ENCODE measurements around the gene FAM210B. TPM values are rescaled to one million over a fixed set of nuclear protein-coding genes. Genes with fewer than 3 reads are reported as not detected.

Gene FAM210B
- total and polyA plus RNA-seq, 2 of the 13 experiments (the other 11 are each of a cell fraction or from before 2014, with no cell fraction given): 75.9 to 107 TPM

DNA sequence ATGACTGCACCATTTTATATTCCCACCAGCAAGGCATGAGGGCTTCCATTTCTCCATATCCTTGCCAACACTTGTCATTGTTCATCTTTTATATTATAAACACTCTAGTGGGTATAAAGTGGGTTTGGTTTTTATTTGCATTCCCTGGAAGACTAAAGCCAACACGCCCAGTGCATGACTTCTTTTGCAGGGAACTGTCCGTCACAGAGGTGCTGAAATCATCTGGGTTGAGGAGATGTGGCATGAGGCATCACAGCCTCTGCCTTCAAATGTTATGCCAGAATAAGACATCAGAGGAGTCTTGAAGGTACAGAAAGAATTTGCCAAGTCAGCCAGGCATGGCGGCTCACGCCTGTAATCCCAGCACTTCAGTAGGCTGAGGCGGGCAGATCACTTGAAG is 29.9 kb upstream of the FAM210B start (continued):
- TF ChIP-seq, protein P1, sequence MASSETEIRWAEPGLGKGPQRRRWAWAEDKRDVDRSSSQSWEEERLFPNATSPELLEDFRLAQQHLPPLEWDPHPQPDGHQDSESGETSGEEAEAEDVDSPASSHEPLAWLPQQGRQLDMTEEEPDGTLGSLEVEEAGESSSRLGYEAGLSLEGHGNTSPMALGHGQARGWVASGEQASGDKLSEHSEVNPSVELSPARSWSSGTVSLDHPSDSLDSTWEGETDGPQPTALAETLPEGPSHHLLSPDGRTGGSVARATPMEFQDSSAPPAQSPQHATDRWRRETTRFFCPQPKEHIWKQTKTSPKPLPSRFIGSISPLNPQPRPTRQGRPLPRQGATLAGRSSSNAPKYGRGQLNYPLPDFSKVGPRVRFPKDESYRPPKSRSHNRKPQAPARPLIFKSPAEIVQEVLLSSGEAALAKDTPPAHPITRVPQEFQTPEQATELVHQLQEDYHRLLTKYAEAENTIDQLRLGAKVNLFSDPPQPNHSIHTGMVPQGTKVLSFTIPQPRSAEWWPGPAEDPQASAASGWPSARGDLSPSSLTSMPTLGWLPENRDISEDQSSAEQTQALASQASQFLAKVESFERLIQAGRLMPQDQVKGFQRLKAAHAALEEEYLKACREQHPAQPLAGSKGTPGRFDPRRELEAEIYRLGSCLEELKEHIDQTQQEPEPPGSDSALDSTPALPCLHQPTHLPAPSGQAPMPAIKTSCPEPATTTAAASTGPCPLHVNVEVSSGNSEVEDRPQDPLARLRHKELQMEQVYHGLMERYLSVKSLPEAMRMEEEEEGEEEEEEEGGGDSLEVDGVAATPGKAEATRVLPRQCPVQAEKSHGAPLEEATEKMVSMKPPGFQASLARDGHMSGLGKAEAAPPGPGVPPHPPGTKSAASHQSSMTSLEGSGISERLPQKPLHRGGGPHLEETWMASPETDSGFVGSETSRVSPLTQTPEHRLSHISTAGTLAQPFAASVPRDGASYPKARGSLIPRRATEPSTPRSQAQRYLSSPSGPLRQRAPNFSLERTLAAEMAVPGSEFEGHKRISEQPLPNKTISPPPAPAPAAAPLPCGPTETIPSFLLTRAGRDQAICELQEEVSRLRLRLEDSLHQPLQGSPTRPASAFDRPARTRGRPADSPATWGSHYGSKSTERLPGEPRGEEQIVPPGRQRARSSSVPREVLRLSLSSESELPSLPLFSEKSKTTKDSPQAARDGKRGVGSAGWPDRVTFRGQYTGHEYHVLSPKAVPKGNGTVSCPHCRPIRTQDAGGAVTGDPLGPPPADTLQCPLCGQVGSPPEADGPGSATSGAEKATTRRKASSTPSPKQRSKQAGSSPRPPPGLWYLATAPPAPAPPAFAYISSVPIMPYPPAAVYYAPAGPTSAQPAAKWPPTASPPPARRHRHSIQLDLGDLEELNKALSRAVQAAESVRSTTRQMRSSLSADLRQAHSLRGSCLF (CRISPR knock-in tag; IDR thresholded peaks at IDR 0.05; ENCODE audit: borderline replicate concordance): no peak
- TF ChIP-seq CBX1 (IDR thresholded peaks at IDR 0.05; ENCODE audit: low read depth) (no peak), GATAD2A (CRISPR knock-in tag; IDR thresholded peaks at IDR 0.05) (no peak), RARG (CRISPR knock-in tag; IDR thresholded peaks at IDR 0.05; ENCODE audit: low read depth) (no peak), ZNF773 (CRISPR knock-in tag; IDR thresholded peaks at IDR 0.05; ENCODE audit: borderline replicate concordance) (0 out of 2 replicates have a peak, but pooled peaks have one; percentile 34), SPEN (CRISPR knock-in tag; IDR thresholded peaks at IDR 0.05; ENCODE audit: low read depth) (peak; percentile 25; the same call in 1 of the 2 replicates), ZBTB21 (CRISPR knock-in tag; IDR thresholded peaks at IDR 0.05) (peak; percentile 24; the same call in 1 of the 2 replicates), ZNF232 (CRISPR knock-in tag; IDR thresholded peaks at IDR 0.05; ENCODE audit: borderline replicate concordance) (peak; percentile 76; the same call in 1 of the 2 replicates), HDAC2 (CRISPR knock-in tag; IDR thresholded peaks at IDR 0.05) (peak; percentile 68), ZNF431 (CRISPR knock-in tag; IDR thresholded peaks at IDR 0.05; ENCODE audit: borderline replicate concordance, low read depth) (no peak), ARHGAP35 (CRISPR knock-in tag; IDR thresholded peaks at IDR 0.05; ENCODE audit: borderline replicate concordance) (no peak), MEIS2 (CRISPR knock-in tag; IDR thresholded peaks at IDR 0.05) (no peak)
- TF ChIP-seq, protein P2, sequence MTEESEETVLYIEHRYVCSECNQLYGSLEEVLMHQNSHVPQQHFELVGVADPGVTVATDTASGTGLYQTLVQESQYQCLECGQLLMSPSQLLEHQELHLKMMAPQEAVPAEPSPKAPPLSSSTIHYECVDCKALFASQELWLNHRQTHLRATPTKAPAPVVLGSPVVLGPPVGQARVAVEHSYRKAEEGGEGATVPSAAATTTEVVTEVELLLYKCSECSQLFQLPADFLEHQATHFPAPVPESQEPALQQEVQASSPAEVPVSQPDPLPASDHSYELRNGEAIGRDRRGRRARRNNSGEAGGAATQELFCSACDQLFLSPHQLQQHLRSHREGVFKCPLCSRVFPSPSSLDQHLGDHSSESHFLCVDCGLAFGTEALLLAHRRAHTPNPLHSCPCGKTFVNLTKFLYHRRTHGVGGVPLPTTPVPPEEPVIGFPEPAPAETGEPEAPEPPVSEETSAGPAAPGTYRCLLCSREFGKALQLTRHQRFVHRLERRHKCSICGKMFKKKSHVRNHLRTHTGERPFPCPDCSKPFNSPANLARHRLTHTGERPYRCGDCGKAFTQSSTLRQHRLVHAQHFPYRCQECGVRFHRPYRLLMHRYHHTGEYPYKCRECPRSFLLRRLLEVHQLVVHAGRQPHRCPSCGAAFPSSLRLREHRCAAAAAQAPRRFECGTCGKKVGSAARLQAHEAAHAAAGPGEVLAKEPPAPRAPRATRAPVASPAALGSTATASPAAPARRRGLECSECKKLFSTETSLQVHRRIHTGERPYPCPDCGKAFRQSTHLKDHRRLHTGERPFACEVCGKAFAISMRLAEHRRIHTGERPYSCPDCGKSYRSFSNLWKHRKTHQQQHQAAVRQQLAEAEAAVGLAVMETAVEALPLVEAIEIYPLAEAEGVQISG (CRISPR knock-in tag; IDR thresholded peaks at IDR 0.05): peak; percentile 18; the same call in 1 of the 2 replicates
- TF ChIP-seq, protein P3, sequence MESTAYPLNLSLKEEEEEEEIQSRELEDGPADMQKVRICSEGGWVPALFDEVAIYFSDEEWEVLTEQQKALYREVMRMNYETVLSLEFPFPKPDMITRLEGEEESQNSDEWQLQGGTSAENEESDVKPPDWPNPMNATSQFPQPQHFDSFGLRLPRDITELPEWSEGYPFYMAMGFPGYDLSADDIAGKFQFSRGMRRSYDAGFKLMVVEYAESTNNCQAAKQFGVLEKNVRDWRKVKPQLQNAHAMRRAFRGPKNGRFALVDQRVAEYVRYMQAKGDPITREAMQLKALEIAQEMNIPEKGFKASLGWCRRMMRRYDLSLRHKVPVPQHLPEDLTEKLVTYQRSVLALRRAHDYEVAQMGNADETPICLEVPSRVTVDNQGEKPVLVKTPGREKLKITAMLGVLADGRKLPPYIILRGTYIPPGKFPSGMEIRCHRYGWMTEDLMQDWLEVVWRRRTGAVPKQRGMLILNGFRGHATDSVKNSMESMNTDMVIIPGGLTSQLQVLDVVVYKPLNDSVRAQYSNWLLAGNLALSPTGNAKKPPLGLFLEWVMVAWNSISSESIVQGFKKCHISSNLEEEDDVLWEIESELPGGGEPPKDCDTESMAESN (CRISPR knock-in tag; conservative IDR thresholded peaks at IDR 0.05): no peak
- TF ChIP-seq, protein P4, sequence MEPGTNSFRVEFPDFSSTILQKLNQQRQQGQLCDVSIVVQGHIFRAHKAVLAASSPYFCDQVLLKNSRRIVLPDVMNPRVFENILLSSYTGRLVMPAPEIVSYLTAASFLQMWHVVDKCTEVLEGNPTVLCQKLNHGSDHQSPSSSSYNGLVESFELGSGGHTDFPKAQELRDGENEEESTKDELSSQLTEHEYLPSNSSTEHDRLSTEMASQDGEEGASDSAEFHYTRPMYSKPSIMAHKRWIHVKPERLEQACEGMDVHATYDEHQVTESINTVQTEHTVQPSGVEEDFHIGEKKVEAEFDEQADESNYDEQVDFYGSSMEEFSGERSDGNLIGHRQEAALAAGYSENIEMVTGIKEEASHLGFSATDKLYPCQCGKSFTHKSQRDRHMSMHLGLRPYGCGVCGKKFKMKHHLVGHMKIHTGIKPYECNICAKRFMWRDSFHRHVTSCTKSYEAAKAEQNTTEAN (CRISPR knock-in tag; conservative IDR thresholded peaks at IDR 0.05): peak; percentile 60; the same call in 1 of the 2 replicates
